ENCODE results near the gene NR6A1.

The NR6A1 gene

DNA sequence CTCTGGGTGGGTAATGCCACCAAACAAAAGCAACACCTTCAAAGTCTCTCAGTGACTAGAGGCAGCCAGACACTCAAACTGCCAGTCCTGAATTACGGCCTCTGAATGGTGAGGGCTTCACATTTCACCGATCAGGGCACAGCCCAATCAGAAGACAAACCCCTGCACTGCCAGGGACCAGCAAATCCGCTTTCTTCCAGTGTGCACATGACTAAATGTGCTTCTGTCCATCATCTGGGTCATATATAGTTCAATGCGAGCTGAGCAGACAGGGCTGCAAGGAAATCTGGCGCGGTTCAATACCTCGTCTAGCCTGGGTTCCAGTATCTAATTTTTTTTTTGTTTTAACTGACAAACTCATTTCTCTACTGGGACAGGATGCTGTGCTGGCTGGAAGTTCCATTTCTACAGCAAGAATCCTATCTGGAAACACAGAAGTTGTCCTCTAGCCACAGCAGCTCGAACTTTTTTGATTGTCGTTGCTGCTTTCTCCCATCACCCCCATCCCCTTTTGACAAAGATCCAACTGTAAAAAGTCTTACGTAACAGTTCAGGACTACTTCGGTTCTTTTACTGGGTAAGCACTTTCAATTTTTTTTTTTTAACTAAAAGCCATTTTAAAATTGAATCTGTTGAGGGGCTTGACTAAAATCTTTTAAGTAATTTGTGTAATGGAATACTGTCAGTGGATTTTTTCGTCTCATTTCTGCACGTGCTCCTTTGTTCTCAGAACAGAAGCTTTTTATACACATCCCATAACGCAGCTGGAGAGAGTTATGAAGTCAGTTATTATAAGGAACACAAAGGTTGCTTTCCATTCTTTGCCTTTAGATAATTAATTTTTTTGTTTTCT lies 112.7 kb downstream of the NR6A1 start:
- peak; percentile 98 for DNase-seq (ENCODE audit: low spot score)

DNA sequence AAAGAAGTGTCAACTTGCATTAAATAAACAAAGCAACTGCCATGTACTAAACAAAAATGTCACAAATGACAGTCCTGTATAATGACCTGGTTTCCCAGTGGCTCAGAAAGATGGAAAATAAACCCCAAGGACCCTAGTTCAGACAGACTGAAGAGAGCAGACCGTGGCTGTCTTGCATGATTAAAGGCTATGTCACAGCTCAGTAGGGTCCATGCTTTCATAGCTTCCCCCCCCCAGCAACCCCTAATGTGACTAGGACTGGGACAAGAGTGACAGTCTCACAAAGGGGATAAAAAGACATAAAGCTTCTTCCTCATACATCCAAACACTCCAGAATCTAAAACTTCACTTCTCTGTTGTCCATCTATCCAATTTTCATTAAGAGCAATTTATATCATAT lies 113.6 kb downstream of the NR6A1 start:
- no peak for DNase-seq (ENCODE audit: low spot score)

DNA sequence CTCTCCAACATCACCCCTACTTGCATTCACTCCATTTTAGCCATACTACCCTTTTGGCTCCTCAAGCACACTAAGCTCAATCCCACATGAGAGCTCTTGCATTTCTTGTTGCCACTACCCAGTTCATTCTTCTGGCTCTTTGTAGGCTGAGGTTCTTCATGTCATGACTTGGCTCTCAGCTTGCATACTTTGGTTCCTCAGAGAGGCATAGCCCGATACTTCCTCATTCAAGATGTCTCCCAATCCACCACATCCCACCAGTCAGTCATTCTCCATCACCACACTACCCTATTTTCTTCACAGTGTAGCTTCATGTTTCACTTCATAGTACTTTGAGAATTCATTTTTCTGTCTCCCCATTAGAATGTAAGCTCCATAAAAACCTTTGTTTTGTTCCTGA lies 116.7 kb downstream of the NR6A1 start:
- no peak for DNase-seq (ENCODE audit: low spot score)

DNA sequence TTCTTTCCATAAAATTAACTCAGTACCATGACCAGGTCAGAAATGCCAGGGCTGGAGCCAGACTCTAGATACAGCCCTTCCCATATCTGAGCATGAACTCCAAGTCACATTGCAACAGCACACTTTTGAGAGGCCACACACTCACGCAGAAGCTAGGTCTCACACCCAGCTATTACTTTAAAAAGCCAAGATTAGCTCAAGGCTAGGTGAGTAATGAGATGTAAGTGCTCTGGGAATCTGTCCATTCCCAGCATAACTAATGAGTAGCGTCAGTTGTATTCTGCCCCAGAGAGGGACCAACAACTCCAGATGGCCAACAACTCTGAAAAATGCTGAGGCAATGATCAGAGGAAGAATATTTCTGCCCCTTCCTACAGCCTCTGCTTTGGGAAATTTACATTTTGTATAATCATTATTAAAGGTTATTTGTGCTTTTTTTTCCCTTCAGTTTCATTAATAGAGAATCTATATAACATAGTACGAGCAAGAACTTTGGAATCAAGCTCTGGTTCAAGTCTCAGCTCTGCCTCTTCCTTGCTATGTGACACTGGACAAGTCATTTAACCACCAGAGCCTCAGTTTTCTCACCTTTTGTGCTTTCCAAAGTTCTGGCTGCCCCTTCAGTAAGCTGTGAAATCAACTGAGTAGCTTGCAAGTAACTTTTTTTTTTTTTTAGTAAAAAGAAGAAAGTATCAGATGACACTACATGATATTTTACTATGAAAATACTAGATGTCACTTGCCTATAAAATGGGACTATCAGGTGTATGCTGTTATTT lies 118.3 kb downstream of the NR6A1 start:
- DNase-seq (ENCODE audit: low spot score) = no peak

DNA sequence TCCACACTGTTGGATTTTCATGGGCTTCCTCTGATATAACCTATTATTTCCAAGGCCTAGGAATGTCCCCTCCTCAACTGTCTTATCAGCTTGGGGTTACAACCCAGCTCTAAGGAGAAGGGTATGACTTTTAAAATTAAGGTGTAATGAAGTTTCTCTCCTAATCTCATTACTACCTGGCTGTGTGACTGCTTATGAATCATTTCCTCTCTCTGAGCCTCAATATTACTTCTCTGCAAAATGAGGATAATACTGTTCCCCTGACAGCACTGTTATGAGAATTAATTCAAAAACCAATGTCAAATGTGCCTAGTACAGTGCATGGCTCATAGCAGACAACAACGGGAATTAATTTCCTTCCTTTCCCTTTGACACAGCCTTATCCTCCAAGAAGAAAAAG lies 118.9 kb downstream of the NR6A1 start:
- DNase-seq (ENCODE audit: low spot score) = no peak

DNA sequence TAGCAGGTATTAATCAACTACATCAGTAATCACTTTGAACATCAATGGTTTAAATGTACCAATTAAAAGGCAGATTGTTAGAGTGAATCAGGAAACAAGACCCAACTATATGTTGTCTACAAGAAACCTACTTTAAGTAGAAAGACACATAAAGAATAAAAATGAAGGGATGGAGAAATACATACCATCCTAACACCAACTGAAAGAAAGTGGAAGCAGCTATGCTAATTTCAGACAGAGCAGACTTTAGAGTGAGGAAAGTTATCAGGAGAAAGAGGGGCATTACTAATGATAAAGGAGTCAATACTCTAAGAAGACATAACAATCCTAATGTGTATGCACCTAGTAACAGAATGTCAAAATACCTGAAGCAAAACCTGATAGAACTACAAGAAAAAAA lies 125.8 kb downstream of the NR6A1 start:
- no peak for DNase-seq (ENCODE audit: low spot score)

DNA sequence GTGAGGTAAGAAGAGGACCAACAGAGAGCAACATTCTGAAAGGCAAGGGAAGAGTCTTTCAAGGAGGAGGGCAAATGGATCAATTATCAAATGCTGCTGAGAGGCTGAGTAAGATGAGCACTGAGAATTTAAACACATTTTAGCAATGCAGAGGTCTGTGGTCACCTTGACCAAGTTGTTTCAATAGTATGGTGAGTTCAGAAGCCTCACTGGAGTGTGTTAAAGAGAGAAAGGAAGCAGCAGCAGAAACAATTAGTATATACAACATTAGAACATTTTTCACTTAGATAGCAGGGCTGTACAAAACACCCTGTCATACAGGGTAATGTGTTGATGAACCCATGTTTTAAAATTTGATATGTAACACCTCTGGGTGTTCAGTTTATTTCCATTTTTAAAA lies 131.5 kb downstream of the NR6A1 start:
- no peak for DNase-seq (ENCODE audit: low spot score)

DNA sequence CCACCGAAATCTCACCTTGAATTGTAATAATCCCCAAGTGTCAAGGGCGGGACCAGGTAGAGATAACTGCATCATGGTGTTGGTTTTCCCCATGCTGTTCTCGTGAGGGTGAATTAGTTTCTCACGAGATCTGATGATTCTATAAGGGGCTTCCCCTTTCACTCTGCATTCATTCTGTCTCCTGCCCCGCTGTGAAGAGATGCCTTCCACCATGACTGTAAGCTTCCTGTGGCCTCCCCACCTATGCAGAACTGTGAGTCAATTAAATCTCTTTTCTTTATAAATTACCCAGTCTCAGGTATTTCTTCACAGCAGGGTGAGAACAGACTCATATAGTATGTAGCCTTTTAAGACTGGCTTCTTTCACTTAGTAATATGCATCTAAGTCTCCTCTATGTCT lies 135.8 kb downstream of the NR6A1 start:
- DNase-seq (ENCODE audit: low spot score) = no peak

DNA sequence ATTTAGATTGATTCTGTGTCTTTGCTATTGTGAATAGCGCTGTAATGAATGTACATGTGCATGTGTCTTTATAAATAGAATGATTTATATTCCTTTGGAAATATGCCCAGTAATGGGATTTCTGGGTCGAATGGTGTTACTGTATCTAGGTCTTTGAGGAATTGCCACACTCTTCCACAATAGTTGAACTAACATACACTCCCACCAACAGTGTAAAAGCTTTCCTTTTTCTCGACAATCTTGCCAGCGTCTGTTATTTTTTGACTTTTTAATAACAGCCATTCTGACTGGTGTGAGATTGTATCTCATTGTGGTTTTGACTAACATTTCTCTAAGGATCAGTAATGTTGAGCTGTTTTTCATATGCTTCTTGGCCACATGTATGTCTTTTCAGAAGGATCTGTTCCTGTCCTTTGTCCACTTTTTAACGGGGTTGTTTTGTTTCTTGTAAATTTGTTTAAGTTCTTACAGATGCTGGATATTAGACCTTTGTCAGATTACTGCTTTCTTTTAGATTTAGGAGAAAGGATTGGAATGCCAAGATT lies 139.0 kb downstream of the NR6A1 start:
- DNase-seq (ENCODE audit: low spot score) = no peak

DNA sequence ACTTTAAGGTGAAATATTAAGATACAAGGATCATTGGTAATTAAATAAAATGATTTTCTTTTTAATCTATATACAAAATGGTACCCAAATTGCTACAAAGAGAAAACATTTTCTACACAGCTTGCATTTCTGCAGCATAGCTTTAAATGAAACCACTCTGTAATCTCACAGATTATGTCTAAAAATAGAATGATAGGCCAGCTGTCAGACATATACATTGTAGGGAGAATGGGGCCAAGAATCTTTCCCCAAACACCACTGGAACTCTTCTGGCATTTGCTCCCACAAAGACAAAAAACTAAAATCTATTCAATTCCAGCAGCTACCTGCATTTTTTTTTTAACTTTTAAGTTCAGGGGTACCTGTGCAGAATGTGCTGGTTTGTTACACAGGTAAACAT lies 139.8 kb downstream of the NR6A1 start:
- no peak for DNase-seq (ENCODE audit: low spot score)

DNA sequence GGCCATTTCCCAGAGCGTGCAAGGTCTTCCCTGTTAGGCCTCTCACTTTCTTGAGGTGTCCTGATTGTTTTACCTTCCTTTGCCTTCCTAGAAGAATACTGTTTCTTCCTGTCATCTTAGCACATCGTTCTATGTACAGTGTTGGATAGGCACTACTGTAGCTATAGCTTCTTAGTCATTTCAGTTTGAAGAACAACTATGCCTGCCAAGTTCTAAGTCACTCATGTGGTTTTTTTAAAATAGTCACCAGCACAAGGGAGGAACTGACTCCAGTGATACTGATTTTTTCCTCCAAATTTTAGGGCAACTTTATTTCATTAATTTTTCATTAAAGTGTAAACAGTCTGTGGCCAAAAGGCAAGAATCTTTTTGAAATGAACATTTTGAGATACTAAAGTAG lies 141.5 kb downstream of the NR6A1 start:
- DNase-seq (ENCODE audit: low spot score) = peak; percentile 14

DNA sequence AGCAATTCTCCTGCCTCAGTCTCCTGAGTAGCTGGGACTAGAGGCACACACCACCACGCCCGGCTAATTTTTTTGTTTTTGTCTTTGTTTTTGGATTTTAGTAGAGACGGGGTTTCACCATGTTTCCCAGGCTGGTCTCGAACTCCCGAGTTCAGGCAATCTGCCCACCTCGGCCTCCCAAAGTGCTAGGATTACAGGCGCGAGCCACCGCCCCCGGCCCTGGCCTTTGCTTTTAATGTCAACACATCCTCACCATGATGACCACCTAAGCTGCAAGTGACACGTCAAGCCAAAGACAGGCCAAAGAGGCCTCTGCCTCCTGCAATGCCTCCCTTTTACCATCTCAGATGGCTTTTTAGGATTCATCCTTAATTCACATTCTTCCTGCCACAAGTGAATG lies 142.4 kb downstream of the NR6A1 start:
- no peak for DNase-seq (ENCODE audit: low spot score)

DNA sequence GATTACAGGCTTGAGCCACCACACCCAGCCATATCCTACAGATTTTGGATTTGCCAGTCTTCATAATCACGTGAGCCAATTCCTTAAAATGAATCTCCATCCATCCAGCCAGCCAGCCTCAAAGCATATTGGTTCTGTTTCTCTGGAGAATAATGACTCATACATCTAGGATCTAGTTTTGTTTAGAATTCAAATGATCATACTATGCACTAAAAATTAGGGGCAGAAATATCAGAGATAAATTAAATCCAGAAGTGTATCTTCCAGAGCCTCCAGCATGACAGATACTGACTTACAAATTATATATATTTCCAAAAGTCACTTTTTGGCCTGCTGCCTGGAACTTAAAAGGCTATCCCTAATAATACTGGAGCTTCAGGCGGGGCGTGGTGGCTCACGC lies 144.8 kb downstream of the NR6A1 start:
- no peak for DNase-seq (ENCODE audit: low spot score)

DNA sequence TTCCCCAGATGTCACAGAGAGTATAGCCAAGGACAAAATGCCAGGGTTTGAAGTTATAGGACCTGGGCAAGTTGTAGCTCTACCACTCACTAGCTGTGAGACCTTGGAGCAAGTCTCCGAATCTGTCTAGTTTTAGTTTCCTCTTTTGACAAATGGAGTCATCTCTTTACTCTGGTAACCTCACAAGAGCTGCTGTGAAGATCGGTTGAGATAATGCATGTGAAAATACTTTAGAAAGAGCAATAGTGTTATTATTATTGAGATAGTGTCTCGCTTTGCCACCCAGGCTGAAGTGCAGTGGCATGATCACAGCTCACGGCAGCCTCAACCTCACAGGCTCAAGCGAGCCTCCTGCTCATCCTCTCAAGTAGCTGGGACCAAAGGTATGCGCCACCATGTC lies 146.0 kb downstream of the NR6A1 start:
- DNase-seq (ENCODE audit: low spot score) = no peak

DNA sequence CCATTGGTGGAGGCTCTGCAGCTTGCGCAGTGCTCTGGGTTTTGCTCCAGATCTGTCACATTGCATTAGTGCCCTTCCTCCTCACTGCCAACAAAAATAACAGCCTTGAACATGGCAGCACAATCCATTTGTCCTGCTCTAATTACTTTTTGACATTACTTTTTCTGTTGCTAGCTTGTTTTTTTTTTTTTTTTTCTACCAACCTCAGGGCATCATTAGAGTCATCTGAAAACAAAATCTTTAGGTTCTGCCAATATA lies 146.4 kb downstream of the NR6A1 start:
- DNase-seq (ENCODE audit: low spot score) = peak; percentile 5

DNA sequence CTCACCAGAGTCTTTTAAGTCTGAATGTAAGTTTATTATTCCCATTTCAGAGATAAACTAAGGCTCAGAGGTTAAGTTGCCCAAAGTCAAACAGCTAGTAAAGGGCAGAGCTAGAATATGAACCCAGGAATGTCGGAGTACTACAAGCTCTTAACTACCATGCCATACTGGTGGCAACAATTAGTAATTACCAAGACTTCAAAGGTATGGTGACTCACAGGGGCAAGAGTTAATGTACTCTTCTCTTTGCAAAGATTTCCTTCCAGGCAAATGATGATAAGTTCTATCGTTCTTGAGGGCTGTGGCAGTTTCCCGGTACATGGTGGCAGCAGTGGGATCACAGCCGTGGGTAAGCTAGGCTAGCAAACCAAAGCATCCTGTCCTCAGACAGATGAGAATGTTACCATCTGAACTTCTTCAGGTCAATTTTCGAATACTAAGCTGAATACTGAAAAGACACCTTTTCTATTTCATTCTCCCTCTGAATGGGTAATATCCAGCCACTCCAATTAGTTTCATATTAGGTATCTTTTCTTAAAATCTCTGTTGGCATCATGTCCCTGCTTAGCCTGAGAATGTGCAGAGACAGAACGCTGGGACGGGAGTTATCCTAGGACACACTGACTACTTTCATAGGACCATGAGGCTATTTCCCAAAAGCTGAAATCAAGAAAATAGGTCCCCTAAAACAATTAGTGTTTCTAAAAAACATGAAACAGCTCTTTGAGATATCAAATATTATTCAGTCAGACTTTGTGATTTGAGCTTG lies 147.0 kb downstream of the NR6A1 start:
- no peak for DNase-seq (ENCODE audit: low spot score)

DNA sequence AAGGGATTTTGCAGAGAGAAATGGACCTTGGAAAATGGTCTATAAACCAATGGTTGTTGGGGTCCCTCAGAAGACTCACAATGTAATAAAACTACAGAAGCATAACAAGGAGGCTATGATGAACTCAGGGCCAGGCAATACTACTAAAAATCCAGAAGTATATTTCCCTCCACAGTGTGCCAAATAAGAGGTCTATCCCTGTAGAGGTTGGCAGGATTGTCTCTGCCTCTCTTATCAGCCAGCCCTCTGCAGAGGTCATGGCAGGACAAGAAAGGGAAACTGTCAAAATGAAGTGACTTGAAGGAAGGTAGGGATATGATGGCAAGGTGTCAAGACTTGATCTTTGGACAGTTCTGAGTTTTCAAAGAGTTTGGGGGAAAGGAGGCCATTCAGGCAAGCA lies 148.2 kb downstream of the NR6A1 start:
- DNase-seq (ENCODE audit: low spot score) = no peak

DNA sequence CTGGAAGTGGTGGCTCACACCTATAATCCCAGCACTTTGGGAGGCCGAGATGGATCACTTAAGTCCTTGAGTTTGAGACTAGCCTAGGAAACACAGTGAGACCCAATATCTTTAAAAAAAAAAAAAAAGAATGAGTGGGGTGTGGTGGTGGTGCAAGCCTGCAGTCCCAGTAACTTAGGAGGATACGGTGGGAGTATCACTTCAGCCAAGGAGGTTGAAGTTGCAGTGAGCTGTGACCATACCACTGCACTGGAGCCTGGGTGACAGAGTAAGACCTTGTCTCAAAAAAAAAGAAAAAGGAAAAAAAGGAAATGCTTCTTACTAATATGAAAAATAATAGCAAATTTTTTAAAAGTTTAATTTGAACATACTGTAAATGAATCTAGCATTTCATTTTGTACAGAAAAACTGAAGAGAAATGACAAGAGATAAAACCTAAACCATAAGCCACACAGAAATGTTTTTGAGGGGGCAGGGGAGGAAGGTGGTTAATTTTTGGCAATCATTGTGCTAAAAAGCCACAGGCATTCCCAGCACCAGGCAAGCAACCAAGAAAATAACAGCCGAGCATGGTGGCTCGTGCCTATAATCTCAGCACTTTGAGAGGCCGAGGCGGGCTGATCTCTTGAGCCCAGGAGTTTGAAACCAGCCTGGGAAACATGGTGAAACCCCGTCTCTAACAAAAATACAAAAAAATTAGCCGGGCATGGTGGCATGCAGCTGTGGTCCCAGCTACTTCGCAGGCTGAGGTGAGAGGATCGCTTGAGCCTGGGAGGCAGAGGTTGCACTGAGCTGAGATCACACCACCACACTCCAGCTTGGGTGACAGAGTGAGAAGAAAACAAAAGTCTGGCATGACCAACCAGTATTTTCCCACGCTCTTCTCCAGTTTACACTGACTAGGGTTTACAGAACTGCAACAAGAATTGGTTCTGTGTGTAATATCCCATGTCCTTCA lies 149.5 kb downstream of the NR6A1 start:
- no peak for DNase-seq (ENCODE audit: low spot score)

DNA sequence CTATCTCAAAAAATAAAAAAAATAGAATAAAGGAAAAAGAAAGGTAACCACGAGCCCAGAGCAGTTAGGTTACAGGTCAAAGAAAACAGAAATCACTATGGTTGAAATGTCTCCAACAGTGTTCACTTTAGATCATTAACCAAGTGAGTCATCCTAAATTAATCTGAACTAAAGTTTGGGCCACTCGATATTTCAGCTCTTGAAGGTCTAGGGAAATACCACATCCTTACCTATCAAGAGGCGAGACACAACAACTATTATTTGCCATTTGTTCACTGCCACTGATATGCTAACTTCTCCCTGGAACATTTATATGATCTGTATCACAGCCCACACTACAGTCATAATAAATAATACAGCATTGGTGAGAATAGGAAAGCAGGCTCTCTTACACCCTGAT lies 152.6 kb downstream of the NR6A1 start:
- no peak for DNase-seq (ENCODE audit: low spot score)

DNA sequence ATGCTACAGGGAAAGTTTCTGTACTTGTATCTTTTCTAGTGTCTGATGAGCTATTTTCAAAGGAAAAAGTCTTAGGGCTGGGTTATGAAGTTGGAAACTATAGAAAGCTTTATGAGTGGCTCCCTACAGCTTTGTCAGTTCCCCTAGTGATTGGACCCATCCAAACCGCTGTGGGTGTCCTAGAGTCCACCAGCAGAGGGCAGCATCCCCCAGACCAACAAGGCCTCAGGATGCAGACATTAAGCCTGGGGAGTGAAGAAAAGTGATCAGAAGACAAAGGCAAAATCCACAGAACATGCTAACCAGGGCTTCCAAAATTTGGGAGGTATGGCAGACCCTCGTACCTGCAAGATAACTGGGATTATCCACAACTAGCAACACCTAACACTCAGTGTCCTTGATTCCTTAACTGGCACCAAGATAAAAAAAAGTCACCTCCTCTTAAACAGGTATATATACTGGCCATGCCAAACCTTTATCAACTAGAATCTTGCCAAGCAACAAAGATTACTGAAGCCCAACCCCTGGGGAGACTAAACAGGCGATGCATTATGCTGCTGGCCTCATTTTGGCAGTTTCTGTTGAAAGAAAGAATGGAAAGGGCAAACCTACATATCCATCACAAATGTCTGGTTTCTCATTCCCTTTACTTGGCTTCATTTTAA lies 153.5 kb downstream of the NR6A1 start:
- DNase-seq (ENCODE audit: low spot score) = peak; percentile 86

DNA sequence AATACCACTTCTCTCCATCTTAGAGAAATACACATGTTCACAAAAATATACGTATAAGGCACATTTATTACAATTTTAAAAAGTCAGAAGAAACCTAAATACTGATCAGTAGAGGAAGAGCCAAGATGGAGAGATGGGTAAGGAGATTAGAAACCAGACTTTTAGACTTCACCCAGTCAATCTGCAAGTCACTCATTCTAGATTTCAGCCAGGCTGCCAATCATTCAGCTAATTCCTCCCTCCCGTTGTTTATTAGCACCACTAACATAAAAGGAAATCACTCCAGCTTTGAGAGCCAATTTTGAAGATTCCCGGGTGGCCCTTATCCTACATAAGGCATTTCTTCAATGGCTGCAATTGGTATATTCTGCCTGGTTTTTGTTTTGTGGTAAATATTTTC lies 154.2 kb downstream of the NR6A1 start:
- DNase-seq (ENCODE audit: low spot score) = no peak
